GM18907 (cell line): ENCODE data around the gene MGMT.

Source experiments
- ATAC-seq: cut with Tn5 transposase; IDR thresholded peaks from one replicate; pipeline ENCODE4 v1.9.1; 2021; ENCODE audit warnings: mild to moderate bottlenecking, moderate library complexity; ENCODE audit not compliant: unreplicated experiment

The MGMT gene

GRCh38 chr10:129784891-129785290 is 317.9 kb downstream of the MGMT start:
- no peak for ATAC-seq

- no peak for ATAC-seq
Observed at GRCh38 chr10:129785536-129785981, 318.5 kb downstream of the MGMT start.

GRCh38 chr10:129786216-129786615 is 319.2 kb downstream of the MGMT start:
- ATAC-seq, result no peak

GRCh38 chr10:129787557-129787956 is 320.5 kb downstream of the MGMT start:
- no peak for ATAC-seq

GRCh38 chr10:129788215-129788614 is 321.2 kb downstream of the MGMT start:
- ATAC-seq, result no peak

- ATAC-seq, result no peak
Observed at GRCh38 chr10:129790715-129791446, 323.8 kb downstream of the MGMT start.

- ATAC-seq, result no peak
Observed at GRCh38 chr10:129792141-129792540, 325.1 kb downstream of the MGMT start.

GRCh38 chr10:129792864-129793263 is 325.8 kb downstream of the MGMT start:
- ATAC-seq, result no peak

- no peak for ATAC-seq
Observed at GRCh38 chr10:129793479-129793878, 326.4 kb downstream of the MGMT start.

- ATAC-seq, result no peak
Observed at GRCh38 chr10:129793996-129794395, 327.0 kb downstream of the MGMT start.

GRCh38 chr10:129796710-129797420 is 329.8 kb downstream of the MGMT start:
- no peak for ATAC-seq

GRCh38 chr10:129799942-129800341 is 332.9 kb downstream of the MGMT start:
- no peak for ATAC-seq

- ATAC-seq, result no peak
Observed at GRCh38 chr10:129800796-129801340, 333.8 kb downstream of the MGMT start.

- no peak for ATAC-seq
Observed at GRCh38 chr10:129807211-129807610, 340.2 kb downstream of the MGMT start.

- no peak for ATAC-seq
Observed at GRCh38 chr10:129808092-129808983, 341.3 kb downstream of the MGMT start.

- no peak for ATAC-seq
Observed at GRCh38 chr10:129809431-129809830, 342.4 kb downstream of the MGMT start.

GRCh38 chr10:129809841-129810240 is 342.8 kb downstream of the MGMT start:
- no peak for ATAC-seq

GRCh38 chr10:129811208-129811607 is 344.2 kb downstream of the MGMT start:
- ATAC-seq, result no peak

- no peak for ATAC-seq
Observed at GRCh38 chr10:129812398-129812797, 345.4 kb downstream of the MGMT start.

- ATAC-seq, result no peak
Observed at GRCh38 chr10:129814681-129815646, 347.9 kb downstream of the MGMT start.
